Non-pigmented ciliary epithelial cell (primary cell): Measurements from ENCODE around the gene POMGNT1.
"Not testable (repeated sequence)": the region's sequence is repeated elsewhere in the genome, so short reads cannot be mapped to it uniquely, and the experiment has no call there.

Source experiments
- DNase-seq: peaks from one replicate; pipeline ENCODE4 v3.0.0-alpha.2; 2010; ENCODE audit warnings: low read depth

The POMGNT1 gene

GRCh38 chr1:46197964-46198811 is at the start of gene POMGNT1:
POMGNT1 (minus strand) TSS chr1:46198434; CDS start chr1:46197821, 613 bp downstream.
- no peak for DNase-seq

- DNase-seq, result peak; percentile 97
Observed at GRCh38 chr1:46247436-46248121, 49.3 kb upstream of the POMGNT1 start, which contains the start of gene RAD54L. RAD54L (plus strand) TSS chr1:46247763; CDS start chr1:46248406, 643 bp downstream.

DNA sequence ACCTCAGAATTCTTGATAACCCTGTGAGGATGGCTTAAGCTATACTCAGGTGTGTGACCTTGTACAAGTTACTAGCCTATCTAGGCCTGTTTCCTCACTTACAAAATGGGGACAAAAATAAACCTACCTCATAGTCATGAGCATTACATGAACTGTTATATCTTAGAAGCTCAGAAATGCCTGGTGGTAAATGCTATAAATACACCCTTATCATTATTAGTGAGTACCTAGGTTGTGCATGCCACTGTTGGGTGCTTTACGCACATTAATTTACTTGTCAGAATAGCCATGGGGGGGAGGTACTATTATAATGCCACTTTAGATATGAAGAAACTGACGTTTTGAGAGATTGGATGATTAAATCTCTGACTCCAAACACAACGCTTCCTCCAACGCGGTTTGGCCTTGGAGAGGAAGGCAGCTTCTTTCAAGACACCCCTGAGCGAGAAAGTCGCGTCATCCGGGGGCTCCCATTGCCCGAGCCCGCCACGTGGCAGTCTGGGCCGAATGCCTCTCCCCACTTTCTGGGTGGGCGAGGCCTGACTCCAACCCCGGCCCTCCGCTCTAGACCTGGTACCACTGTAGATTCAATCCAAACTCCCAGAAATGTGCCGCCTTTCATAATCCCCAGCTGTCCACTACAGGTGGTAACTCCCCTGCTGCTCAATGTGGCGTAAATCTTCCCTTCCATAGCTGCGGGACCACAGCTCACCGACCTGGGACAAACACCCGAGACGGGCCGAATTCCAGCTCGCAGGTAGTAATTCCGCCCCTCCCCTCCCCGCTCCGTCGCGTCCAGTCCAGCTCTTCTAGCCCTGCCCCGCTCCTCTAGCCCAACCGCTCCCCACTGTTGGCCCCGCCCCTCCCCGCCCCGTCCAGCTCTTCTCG is 48.6 kb upstream of the POMGNT1 start:
- DNase-seq, result no peak

DNA sequence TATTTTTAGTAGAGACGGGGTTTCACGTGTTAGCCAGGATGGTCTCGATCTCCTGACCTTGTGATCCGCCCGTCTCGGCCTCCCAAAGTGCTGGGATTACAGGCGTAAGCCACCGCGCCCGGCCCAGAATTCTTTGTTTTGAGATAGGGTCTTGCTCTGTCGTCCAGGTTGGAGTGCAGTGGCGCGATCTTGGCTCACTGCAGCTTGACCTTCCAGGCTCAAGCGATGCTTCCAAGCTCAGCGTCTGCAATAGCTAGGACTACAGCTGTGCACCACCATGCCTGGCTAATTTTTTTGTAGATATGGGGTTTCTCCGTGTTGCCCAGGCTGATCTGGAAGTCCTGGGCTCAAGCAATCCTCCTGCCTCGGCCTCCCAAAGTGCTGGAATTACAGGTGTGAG is 47.9 kb upstream of the POMGNT1 start:
- not testable (repeated sequence) for DNase-seq

DNA sequence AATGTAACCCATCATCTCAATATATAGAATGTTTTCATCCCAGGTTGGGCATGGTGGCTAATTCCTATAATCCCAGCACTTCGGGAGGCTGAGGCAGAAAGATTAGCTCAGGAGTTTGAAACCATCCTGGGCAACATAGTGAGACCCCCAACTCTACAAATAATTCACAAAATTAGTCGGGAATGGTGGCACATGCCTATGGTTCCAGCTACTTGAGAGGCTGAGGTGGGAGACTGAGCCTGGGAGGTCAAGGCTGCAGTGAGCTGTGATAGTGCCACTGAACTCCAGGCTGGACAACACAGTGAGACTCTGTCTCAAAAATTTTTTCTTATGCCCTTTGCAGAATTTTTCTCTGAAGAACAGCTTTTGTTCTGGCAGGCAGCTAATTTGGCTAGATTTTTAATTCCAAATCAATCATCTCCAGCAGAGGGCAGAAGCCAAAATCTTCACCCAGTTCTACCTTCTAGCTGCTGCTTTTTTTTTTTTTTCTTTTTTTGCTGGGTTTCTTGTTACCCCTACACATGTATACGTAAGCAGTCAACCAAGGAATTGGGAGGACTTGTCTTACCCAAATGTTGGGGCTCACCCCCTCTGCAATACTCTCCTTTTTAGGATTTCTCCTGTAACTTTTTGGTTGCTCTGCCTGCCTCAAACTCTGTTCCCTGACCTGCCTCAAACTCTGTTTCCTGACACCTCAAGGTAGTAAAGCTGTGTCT is 46.6 kb upstream of the POMGNT1 start:
- DNase-seq, result no peak

DNA sequence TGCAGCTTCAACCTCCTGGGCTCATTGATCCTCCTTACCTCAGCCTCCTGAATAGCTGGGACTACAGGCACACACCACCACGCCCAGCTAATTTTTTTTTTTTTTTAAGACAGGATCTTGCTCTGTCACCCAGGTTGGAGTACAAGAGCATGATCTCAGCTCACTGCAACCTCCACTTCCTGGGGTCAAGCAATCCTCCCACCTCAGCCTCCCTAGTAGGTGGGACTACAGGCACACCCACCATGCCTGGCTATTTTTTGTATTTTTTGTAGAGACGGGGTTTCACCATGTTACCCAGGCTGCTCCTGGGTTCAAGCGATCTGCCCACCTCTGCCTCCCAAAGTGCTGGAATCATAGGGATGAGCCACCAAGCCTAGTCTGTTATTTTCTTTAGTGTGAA is 45.6 kb upstream of the POMGNT1 start:
- DNase-seq, result not testable (repeated sequence)

- no peak for DNase-seq
Observed at GRCh38 chr1:46242918-46243317, 44.7 kb upstream of the POMGNT1 start.

- not testable (repeated sequence) for DNase-seq
Observed at GRCh38 chr1:46241733-46242132, 43.5 kb upstream of the POMGNT1 start.

DNA sequence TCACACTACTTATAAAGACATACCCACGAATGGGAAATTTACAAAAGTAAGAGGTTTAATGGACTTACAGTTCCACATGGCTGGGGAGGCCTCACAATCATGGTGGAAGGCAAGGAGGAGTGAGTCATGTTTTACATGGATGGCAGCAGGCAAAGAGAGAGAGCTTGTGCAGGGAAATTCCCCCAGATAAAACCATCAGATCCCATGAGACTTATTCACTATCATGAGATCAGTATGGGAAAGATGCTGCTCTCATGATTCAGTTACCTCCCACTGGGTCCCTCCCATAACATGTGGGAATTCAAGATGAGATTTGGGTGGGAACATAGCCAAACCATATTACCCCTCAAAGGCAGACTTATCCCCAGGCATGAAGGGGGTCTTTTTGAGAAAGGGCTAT is 40.6 kb upstream of the POMGNT1 start:
- not testable (repeated sequence) for DNase-seq

GRCh38 chr1:46236882-46237281 is 38.6 kb upstream of the POMGNT1 start:
- no peak for DNase-seq

- not testable (repeated sequence) for DNase-seq
Observed at GRCh38 chr1:46231231-46231630, 33.0 kb upstream of the POMGNT1 start.

DNA sequence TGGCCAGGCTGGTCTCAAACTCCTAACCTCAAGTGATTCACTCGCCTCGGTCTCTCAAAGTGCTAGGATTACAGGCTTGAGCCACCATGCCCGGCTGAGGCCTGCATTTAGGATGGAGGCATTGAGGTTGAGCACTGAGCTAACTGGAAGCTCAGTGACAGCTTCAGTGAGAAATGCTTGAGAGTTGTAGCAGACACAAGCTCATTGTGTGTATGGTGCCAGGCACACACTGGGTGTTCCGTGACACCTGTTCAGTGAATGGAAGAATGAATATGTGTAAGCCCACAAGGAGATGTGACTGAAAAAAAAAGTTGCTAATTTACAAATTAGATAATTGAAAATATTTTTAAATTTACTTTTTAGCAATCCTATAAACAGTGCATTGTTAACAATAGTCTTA is 26.7 kb upstream of the POMGNT1 start:
- DNase-seq, result no peak

- DNase-seq, result peak; percentile 68
Observed at GRCh38 chr1:46223472-46223943, 25.3 kb upstream of the POMGNT1 start.

DNA sequence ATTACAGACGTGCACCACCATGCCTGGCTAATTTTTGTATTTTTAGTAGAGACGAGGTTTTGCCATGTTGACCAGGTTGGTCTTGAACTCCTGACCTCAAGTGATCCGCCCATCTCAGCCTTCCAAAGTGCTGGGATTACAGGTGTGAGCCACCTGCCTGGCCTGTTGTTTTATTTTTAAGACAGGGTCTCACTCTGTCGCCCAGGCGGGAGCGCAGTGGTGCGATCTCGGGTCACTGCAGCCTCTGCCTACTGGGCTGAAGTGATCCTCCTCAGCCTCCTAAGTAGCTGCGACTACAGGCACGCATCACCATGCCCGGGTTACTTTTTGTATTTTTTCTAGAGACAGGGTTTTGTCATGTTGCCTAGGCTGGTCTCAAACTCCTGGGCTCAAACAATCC is 24.8 kb upstream of the POMGNT1 start:
- DNase-seq, result not testable (repeated sequence)

DNA sequence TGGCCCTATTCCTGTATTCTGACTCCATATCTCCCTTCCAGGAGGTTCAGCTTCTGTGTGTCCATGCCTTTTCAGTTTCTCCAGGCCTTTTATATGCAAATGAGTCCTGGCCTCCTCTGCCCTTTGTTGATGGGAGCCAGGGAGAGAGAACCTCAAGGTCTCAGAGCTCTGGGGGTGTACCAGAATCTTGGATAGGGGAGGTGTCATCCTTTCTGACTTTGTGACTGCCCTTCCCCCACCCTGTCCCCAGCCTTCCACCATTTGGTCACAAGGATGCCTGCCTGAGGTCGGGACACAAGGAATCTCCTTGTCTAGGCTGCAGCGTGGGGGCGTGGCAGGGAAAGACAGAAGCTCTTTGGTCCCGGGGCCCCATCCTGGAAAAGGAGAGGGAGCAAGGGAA is 23.5 kb upstream of the POMGNT1 start:
- no peak for DNase-seq

DNA sequence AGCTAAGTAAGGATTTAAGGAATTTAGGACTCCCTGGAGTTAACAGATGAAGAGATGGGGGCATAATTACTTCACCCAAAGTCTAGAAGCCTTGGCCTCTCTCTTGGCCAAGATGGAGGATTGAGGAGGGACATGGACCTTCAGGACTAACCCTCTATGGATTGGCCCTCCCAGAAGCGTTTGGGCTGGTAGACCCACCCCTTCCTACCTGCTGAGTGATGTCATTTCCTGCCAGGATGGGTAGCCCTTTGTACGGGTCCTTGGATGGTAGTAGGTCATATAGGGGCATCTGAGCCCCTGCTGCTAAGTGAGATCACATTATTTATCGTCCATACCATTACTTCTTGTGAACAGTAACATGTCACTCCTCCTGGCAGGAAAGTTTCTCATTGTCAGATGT is 22.6 kb upstream of the POMGNT1 start:
- no peak for DNase-seq

DNA sequence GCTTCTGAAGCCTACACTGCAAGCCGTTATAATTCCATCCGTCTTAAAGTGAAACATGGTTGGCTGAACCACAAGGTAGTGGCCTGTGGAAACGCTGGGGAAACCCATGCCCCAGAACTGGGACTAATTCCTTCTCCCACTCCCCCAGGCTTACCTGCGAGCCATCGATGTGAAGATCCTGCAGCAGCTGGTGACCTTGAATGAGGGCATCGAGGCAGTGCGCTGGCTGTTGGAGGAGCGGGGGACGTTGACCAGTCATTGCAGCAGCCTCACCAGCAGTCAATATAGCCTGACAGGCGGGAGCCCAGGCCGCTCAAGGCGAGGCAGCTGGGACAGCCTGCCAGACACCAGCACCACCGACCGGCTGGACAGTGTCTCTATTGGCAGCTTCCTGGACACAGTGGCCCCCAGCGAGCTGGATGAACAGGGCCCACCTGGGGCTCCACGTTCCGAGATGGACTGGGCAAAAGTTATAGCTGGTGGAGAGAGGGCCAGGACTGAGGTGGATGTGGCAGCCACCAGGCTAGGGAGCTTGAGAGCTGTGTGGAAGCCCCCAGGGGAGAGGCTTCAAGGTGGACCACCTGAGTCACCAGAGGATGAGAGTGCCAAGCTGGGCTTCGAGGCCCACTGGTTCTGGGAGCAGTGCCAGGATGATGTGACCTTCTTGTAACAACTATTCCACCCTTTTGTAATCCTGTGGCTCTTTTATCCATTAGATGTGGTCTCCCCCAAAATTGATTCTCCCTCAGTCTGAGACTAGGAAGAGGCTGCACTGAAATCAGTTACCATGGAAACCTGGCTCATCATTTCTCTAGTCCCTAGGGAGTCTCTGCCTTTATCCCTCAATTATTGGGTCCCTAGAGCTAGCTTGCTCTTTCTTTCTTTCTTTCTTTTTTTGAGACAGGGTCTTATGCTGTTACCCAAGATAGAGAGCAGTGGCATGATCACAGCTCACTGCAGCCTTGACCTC is 21.6 kb upstream of the POMGNT1 start:
- no peak for DNase-seq

DNA sequence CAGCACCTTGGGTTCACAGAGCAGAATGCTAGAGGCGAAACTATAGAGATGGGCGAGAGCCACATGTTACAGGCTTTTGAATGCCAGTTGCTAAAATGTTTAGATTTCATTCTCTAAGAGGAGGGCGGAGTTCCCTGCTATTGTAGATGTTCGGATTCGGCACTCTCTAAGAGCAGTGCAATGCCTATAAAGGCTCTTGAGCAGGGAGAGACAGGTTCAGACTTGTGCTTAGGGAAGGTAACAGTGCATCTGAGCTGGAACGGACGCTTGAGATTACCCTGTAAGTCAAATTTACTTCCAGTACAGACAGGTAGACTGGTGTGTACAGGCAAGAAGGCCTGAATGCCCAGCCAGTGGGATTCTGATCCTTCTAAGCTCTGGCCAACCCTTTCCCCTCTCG is 20.2 kb upstream of the POMGNT1 start:
- DNase-seq, result no peak

DNA sequence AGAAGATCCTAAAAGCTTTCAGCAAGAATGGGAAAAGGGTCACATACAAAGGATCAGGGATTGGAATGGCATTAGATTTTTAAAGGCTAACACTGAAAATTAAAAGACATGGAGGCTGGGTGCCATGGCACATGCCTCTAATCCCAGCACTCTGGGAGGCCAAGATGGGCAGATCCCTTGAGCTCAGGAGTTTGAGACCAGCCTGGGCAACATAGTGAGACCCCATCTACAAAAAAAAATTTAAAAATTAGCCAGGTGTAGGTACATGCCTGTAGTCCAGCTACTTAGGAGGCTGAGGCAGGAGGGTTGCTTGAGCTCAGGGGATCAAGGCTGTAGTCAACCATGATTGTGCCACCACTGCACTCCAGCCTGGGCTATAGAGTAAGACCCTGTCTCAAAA is 17.3 kb upstream of the POMGNT1 start:
- DNase-seq, result no peak

- DNase-seq, result no peak
Observed at GRCh38 chr1:46211051-46211450, 12.8 kb upstream of the POMGNT1 start.
